ENCODE results near the gene PUM1. TPM values are rescaled to one million over a fixed set of nuclear protein-coding genes. Genes with fewer than 3 reads are reported as not detected.

The PUM1 gene
- total RNA-seq, 6 experiments from 2014 or later: 83.6 to 95.4 (median 90.8) TPM

DNA sequence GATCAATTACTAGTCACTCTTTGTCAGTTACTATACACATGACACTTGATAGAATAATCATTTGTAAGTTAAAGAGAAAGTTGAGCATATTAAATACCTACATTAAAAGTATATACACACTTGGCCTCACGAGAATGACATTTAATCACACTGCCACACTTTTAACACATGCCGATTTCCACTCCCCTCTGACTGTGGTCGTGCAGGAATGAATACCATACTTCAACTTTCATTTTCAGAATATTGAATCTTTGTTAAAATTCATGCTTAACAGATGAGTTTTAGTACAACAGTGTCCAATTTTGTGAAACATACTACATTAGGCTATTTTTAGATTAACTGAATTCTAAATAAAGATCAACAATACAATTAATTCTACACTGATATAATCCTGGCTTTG, 78.8 kb downstream of the PUM1 start:
- H3K27ac Mint-ChIP-seq: no peak overlapping the region
- no peak for DNase-seq
- no peaks in the 10 kb centered on the region for H3K9me3 Mint-ChIP-seq
- H3K27me3 Mint-ChIP-seq (ENCODE audit: insufficient read depth): no peaks in the 10 kb centered on the region
- no peak for TF ChIP-seq CTCF (IDR thresholded peaks at IDR 0.05)
- H3K36me3 Mint-ChIP-seq (ENCODE audit: low read depth): peaks cover 33% of the 10 kb centered on the region
- H3K4me3 Mint-ChIP-seq: no peak overlapping the region
- peaks cover 79% of the 10 kb centered on the region for H3K4me1 Mint-ChIP-seq (ENCODE audit: low read depth)

DNA sequence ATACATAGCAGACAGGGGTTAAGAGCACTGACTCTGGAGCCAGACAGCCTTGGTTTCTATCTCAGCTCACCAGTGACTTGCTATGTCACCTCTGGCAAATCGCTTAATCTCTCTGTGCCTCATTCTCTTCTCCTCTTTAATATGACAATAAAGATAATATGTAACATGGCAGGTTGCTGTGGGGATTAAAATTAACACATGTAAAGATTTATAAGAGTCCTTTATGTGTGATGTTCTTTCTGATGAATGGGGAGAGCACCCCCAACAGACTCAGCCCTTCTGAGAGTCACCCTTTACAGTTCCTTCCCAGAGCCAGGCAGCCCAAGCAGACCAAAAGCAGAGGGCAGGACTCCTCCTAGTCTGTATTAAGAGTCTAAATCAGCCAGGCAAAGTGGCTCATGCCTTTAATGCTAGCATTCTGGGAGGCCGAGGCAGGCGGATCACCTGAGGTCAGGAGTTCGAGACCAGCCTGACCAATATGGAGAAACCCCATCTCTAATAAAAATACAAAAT, 80.5 kb downstream of the PUM1 start:
- TF ChIP-seq CTCF (IDR thresholded peaks at IDR 0.05): no peak
- Mint-ChIP-seq H3K9me3 (no peaks in the 10 kb centered on the region), H3K36me3 (ENCODE audit: low read depth) (peaks cover 31% of the 10 kb centered on the region), H3K27me3 (ENCODE audit: insufficient read depth) (peaks cover 3% of the 10 kb centered on the region), H3K4me1 (ENCODE audit: low read depth) (peaks cover 62% of the 10 kb centered on the region), H3K4me3 (no peak overlapping the region), H3K27ac (peak overlapping the region; percentile 40; the same call in 1 of the 2 replicates)
- DNase-seq: no peak

- Mint-ChIP-seq H3K4me1 (ENCODE audit: low read depth) (peaks cover 55% of the 10 kb centered on the region), H3K9me3 (no peaks in the 10 kb centered on the region), H3K36me3 (ENCODE audit: low read depth) (peaks cover 32% of the 10 kb centered on the region), H3K27ac (no peak overlapping the region), H3K4me3 (no peak overlapping the region), H3K27me3 (ENCODE audit: insufficient read depth) (peaks cover 3% of the 10 kb centered on the region)
- peak; percentile 24; the same call in 1 of the 2 replicates for TF ChIP-seq CTCF (IDR thresholded peaks at IDR 0.05)
- DNase-seq: no peak
Measured at GRCh38 chr1:30984165-30984889, 81.2 kb downstream of the PUM1 start.

GRCh38 chr1:30982937-30983336, 82.6 kb downstream of the PUM1 start:
- no peak for DNase-seq

GRCh38 chr1:30982431-30982830, 83.1 kb downstream of the PUM1 start:
- Mint-ChIP-seq H3K4me1 (ENCODE audit: low read depth) (peaks cover 46% of the 10 kb centered on the region), H3K36me3 (ENCODE audit: low read depth) (peaks cover 48% of the 10 kb centered on the region), H3K27ac (no peak overlapping the region), H3K9me3 (no peaks in the 10 kb centered on the region), H3K4me3 (no peak overlapping the region), H3K27me3 (ENCODE audit: insufficient read depth) (peaks cover 3% of the 10 kb centered on the region)
- no peak for TF ChIP-seq CTCF (IDR thresholded peaks at IDR 0.05)
- no peak for DNase-seq

More at GRCh38 chr1:30982937-30983336, 82.6 kb downstream of the PUM1 start:
- Mint-ChIP-seq H3K9me3 (no peaks in the 10 kb centered on the region), H3K4me3 (no peak overlapping the region), H3K27me3 (ENCODE audit: insufficient read depth) (peaks cover 3% of the 10 kb centered on the region), H3K36me3 (ENCODE audit: low read depth) (peaks cover 43% of the 10 kb centered on the region), H3K27ac (no peak overlapping the region), H3K4me1 (ENCODE audit: low read depth) (peaks cover 46% of the 10 kb centered on the region)
- TF ChIP-seq CTCF (IDR thresholded peaks at IDR 0.05): peak; percentile 38; the same call in 1 of the 2 replicates

Data from HFFc6 (cell line).